HCT116 (cell line): ENCODE results near the gene ESPN.

Experiments
- CEBPB ChIP-seq: IDR thresholded peaks from 2 replicates; pipeline ENCODE4 v1.6.1; 2012; ENCODE audit warnings: low read depth
- CTCF ChIP-seq, 3 experiments: fragments of 200-600 bp in 1 of 3; sonication (generic) in 1 of 3; IDR thresholded peaks in 2 of 3; conservative IDR thresholded peaks in 1 of 3; 2 replicates each; pipeline ENCODE4 v1.5.1; 2012 to 2017; ENCODE audit warnings: low read depth in 2 of 3, low read length in 2 of 3, antibody characterized with exemption in 1 of 3, borderline replicate concordance in 1 of 3, control low read depth in 1 of 3, mild to moderate bottlenecking in 1 of 3, mixed read lengths in 1 of 3, mixed run types in 1 of 3, moderate library complexity in 1 of 3; ENCODE audit not compliant: insufficient read depth in 1 of 3
- EGR1 ChIP-seq: IDR thresholded peaks from 2 replicates; pipeline ENCODE4 v1.6.1; 2012; ENCODE audit warnings: low read depth
- EZH2 ChIP-seq: fragments of 200-600 bp; sonication (generic); IDR thresholded peaks from 2 replicates; pipeline ENCODE4 v1.6.1; 2017; ENCODE audit warnings: antibody characterized with exemption, mixed run types
- EZH2phosphoT487 ChIP-seq: fragments of 200-600 bp; IDR thresholded peaks from 2 replicates; pipeline ENCODE4 v1.6.1; 2018; ENCODE audit warnings: antibody characterized with exemption, borderline replicate concordance
- POLR2A ChIP-seq: IDR thresholded peaks from 2 replicates; pipeline ENCODE4 v1.7.0; 2011; ENCODE audit warnings: borderline replicate concordance; ENCODE audit not compliant: insufficient read depth, insufficient read length; ENCODE audit errors: extremely low read depth
- RAD21 ChIP-seq: IDR thresholded peaks from 2 replicates; pipeline ENCODE4 v1.6.1; 2012; ENCODE audit warnings: low read depth, mild to moderate bottlenecking
- ZNF274 ChIP-seq: fragments of 200-500 bp; sonication (Bioruptor generic); IDR thresholded peaks from 2 replicates; pipeline ENCODE4 v1.6.1; 2014; ENCODE audit warnings: mild to moderate bottlenecking, low read depth, low read length, inconsistent platforms

DNA sequence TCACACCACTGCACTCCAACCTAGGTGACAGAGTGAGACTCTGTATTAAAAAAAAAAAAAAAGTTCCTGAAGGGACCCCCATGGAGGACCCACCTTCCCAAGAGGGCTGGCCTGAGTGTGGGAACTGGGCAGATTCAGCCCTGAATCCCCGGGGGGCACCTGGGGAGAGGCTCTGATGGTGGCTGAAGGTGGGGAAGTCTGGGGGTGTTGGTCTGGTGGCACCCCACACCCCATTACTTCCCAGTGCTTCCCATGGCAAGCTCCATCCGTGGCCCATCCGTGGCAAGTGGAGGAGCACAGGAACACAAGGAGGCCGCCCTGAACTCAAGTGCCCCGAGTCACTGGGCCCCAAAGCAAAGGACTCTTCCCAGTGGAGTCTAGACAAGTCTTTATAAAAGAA, 42.2 kb downstream of the ESPN start:
- no peak for TF ChIP-seq CTCF (IDR thresholded peaks at IDR 0.05 in 2 of 3, conservative IDR thresholded peaks at IDR 0.05 in 1 of 3; ENCODE audit: borderline replicate concordance in 1 of 3, insufficient read depth in 1 of 3, low read depth in 2 of 3, low read length in 2 of 3)
- TF ChIP-seq EZH2phosphoT487, result no peak
- TF ChIP-seq EGR1, result no peak
- TF ChIP-seq ZNF274, result no peak
- TF ChIP-seq RAD21, result no peak
- TF ChIP-seq POLR2A, result no peak
- TF ChIP-seq EZH2, result no peak
- no peak for TF ChIP-seq CEBPB
